Prostate gland (tissue), 2 donors: ENCODE measurements around the gene POLR2H. TPM values are rescaled to one million over a fixed set of nuclear protein-coding genes. Genes with fewer than 3 reads are reported as not detected.

Source experiments
- DNase-seq: peaks from one replicate; pipeline ENCODE4 v3.0.0-alpha.2; 2019; ENCODE audit warnings: low spot score
- H3K27ac ChIP-seq, 2 donors: fragments of 200-600 bp; sonication (generic); 2 replicates each; pipeline ENCODE4 v1.5.1; 2017 to 2019
- H3K27me3 ChIP-seq: fragments of 200-600 bp; sonication (generic); replicated peaks from 2 replicates; pipeline ENCODE4 v1.5.1; 2019; ENCODE audit not compliant: insufficient read depth
- H3K36me3 ChIP-seq, 2 donors: fragments of 200-600 bp; sonication (generic); 1 replicate in 1 of 2; 2 replicates in 1 of 2; pipeline versions ENCODE4 v1.5.1 to v1.8.1; 2017 to 2019
- H3K4me1 ChIP-seq: fragments of 200-600 bp; sonication (generic); replicated peaks from 2 replicates; pipeline ENCODE4 v1.5.1; 2019
- H3K4me3 ChIP-seq, 2 donors: fragments of 200-600 bp; sonication (generic); 2 replicates each; pipeline ENCODE4 v1.5.1; 2017 to 2019
- H3K9me3 ChIP-seq: fragments of 200-600 bp; sonication (generic); 2 replicates; pipeline ENCODE4 v1.5.1; 2017
- POLR2A ChIP-seq: fragments of 450-650 bp; IDR thresholded peaks from one replicate; pipeline ENCODE4 v1.6.1; 2016; ENCODE audit warnings: antibody characterized with exemption, mild to moderate bottlenecking
- POLR2AphosphoS5 ChIP-seq: sonication (generic); formaldehyde crosslinking; IDR thresholded peaks from one replicate; pipeline ENCODE4 v1.6.1; 2017; ENCODE audit warnings: antibody characterized with exemption
- WGBS: methylation state at CpG from one replicate; pipeline ENCODE4 v1.1.5; 2018; 5-methylcytosine and 5-hydroxymethylcytosine counted together
- intact Hi-C: fragments of 100-400 bp; cut with DNase I; formaldehyde crosslinking; loops from one replicate; pipeline ENCODE4 v1.14.2; 2022
- total RNA-seq, 2 donors: library from RNA; depleted of rRNA; stranded (reverse); fragments of >200 nt; gene quantifications; one replicate each; pipeline ENCODE4 v1.1.0, GENCODE V29; 2016
- TF ChIP-seq, protein P1 (sequence below), 4 experiments: fragments of 200-600 bp in 2 of 4; fragments of 450-650 bp in 2 of 4; sonication (generic) in 2 of 4; IDR thresholded peaks; 1 replicate in 3 of 4; 2 replicates in 1 of 4; pipeline ENCODE4 v1.5.1; 2016 to 2019; ENCODE audit warnings: antibody characterized with exemption in 4 of 4, mild to moderate bottlenecking in 2 of 4, moderate library complexity in 2 of 4

The POLR2H gene
- total RNA-seq, 2 donors from 2014 or later = 62.7 to 89.2 TPM

DNA sequence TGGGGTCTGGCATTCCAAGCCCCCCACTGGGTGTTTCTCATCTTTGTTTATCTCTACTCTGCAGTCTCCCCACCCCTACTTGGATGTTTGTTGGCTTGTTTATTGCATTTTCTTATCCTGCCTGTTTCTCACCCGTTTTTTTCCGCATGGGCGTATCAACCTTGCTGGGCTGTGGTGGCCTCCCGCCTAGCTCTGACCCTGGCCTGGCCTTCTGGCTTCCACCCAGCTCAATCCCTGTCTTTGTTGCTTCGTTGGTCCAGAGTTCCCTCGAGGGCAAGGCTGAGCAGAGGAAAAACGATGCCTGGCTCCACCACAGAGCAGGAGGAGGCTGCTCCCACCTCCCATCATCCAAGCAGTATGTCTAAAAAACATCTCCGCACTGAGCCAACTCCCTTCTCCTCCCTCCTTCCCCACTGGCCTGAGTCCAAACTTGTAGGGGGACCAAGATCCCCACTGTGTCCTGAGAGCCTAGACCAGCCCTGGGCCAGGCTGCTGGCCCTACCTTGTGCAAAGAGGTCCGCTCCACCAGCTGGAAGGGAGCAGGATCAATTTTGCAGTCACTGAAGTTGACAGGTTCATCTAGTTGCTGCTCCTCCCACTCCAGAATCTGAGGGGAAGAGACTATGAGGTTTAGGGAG lies 9.9 kb upstream of the POLR2H start:
- 52% methylated on average over 9 of the region's 9 CpGs for WGBS
- H3K27me3 ChIP-seq = no peaks in the 10 kb centered on the region
- DNase-seq = no peak
- H3K27ac ChIP-seq = no peak overlapping the region
- no peaks in the 10 kb centered on the region for H3K4me1 ChIP-seq
- no peak for TF ChIP-seq POLR2A
- TF ChIP-seq, protein P1, sequence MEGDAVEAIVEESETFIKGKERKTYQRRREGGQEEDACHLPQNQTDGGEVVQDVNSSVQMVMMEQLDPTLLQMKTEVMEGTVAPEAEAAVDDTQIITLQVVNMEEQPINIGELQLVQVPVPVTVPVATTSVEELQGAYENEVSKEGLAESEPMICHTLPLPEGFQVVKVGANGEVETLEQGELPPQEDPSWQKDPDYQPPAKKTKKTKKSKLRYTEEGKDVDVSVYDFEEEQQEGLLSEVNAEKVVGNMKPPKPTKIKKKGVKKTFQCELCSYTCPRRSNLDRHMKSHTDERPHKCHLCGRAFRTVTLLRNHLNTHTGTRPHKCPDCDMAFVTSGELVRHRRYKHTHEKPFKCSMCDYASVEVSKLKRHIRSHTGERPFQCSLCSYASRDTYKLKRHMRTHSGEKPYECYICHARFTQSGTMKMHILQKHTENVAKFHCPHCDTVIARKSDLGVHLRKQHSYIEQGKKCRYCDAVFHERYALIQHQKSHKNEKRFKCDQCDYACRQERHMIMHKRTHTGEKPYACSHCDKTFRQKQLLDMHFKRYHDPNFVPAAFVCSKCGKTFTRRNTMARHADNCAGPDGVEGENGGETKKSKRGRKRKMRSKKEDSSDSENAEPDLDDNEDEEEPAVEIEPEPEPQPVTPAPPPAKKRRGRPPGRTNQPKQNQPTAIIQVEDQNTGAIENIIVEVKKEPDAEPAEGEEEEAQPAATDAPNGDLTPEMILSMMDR (IDR thresholded peaks at IDR 0.05) = no peak
- no peak for TF ChIP-seq POLR2AphosphoS5
- H3K36me3 ChIP-seq = no peaks in the 10 kb centered on the region
- intact Hi-C loops = no loop called here
- no peak overlapping the region for H3K4me3 ChIP-seq
- H3K9me3 ChIP-seq = no peaks in the 10 kb centered on the region

DNA sequence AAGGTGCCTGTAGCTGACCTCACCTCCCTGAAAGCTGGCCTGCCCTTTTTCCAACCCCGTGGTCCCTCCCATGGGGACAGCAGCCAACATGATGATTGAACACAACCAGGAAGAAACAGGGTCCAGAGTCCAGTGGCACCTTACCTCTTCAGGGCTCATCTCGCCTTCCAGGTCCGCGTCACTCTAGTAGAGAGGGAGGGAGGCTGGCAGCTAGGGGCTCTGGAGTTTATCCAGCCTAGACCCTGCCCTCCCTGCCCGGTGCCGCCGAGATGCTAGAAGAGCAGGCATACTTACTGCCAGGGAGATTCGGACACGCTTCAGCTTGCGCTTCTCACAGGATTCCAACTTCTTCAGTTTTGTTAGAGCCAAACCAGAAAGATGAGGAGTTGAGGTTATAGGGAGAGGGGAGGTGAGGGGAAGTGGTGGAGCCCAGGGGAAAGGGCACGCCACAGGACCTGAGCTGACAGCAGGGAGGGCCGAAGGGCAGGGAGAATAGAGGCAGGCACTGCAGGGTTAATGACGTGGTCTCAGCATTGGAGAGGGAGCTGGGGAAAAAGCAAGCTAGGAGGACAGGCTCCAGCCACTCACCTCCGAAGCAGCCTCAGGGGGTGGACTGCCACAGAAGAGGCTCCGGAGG lies 9.2 kb upstream of the POLR2H start:
- no peak overlapping the region for H3K27ac ChIP-seq
- no peak overlapping the region for H3K4me3 ChIP-seq
- no peaks in the 10 kb centered on the region for H3K9me3 ChIP-seq
- no peak for TF ChIP-seq POLR2AphosphoS5
- TF ChIP-seq POLR2A = no peak
- TF ChIP-seq, protein P1 (IDR thresholded peaks at IDR 0.05) = no peak
- 48% methylated on average over 15 of the region's 15 CpGs for WGBS
- no peaks in the 10 kb centered on the region for H3K27me3 ChIP-seq
- intact Hi-C loops = no loop called here
- no peak for DNase-seq
- H3K36me3 ChIP-seq = peaks cover 0 to 5% of the 10 kb centered on the region in 2 donors
- H3K4me1 ChIP-seq = no peaks in the 10 kb centered on the region

DNA sequence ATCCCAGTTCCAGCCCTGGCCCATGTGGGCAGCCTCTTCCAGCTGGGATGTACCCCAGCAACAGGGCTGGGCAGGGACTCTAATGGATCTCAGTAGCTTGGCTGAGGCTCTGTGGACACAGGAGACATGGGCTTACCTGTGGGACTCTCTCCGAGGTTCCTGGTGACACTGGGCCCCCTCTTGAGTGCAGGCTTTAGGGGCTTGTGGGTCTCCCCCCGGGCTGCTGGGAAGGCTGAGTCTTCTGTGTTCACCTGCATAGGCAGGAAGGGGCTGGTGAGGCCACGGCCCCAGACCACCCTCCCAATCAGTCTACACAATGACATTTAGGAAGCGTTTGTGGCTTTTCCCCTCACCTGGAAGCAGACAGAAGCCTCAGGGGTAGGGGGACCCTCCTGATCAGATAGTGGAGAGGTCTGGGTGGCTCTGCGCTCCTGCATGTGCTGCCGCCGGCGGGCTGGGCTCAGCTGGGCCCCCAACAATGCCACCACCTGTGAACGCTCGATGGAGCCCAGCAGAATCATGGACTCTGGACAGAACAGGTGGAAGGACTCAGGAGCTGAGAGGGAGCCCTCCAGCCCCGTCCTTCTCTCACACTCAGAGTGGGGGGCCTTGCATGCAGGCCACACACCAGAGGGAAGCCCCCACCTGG lies 8.5 kb upstream of the POLR2H start:
- intact Hi-C loops = no loop called here
- H3K4me1 ChIP-seq = no peaks in the 10 kb centered on the region
- WGBS = 91% methylated on average over 11 of the region's 11 CpGs

DNA sequence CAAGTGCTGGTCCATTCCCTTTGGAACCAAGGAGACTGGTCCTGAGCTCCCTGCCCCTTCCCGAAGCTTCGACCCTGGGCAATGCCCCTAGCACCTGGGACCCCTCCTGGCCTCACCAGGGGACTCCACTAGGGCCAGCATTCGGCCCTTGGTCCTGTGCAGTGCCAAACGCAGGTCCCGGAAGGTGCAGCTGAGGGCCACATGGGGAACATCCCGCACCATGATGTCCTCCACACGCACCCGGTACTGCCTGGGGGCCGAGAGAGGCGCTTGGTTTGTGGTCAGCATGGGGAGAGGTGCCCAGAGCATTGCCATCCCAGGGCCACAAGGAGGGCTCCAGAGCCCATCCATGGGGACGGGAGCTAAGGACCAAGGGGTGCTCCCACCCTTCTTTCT lies 8.0 kb upstream of the POLR2H start:
- Histone ChIP-seq H3K9me3 (no peaks in the 10 kb centered on the region), H3K27ac (no peak overlapping the region), H3K36me3 (peaks cover 0 to 6% of the 10 kb centered on the region in 2 donors), H3K27me3 (no peaks in the 10 kb centered on the region), H3K4me3 (no peak overlapping the region), H3K4me1 (no peaks in the 10 kb centered on the region)
- DNase-seq = no peak
- no peak for TF ChIP-seq POLR2AphosphoS5
- TF ChIP-seq, protein P1 (IDR thresholded peaks at IDR 0.05) = no peak
- no peak for TF ChIP-seq POLR2A
- intact Hi-C loops = no loop called here
- 98% methylated on average over 11 of the region's 11 CpGs for WGBS

More for the DNA sequence above, 8.5 kb upstream of the POLR2H start:
- H3K36me3 ChIP-seq = peaks cover 0 to 6% of the 10 kb centered on the region in 2 donors
- no peaks in the 10 kb centered on the region for H3K27me3 ChIP-seq
- DNase-seq = no peak
- H3K9me3 ChIP-seq = no peaks in the 10 kb centered on the region
- no peak overlapping the region for H3K4me3 ChIP-seq
- H3K27ac ChIP-seq = no peak overlapping the region
- TF ChIP-seq POLR2A (no peak), POLR2AphosphoS5 (no peak)
- TF ChIP-seq, protein P1 (IDR thresholded peaks at IDR 0.05) = no peak
